Measurements from ENCODE around the gene PIMREG. TPM values are rescaled to one million over a fixed set of nuclear protein-coding genes. Genes with fewer than 3 reads are reported as not detected.

PIMREG gene
- total RNA-seq, 1 donor from 2014 or later: 6.3 TPM

DNA sequence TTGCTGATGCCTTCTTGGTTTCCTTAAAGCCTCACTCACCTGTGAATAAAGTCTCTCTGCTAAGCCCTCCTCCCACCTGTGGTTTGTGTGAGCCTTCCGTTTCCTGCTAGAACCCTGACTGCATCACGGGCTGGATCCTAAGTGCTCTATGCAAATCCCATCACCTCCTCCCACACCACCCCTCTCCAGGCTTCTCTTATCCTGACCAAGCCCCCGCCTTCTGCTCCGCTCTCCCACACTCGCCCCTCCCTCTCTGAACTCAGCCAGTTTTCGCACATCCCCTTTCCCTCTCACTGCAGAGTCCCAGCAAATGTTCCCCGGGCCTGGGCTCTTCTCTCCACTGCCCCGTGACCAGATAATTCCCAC lies 51.8 kb downstream of the PIMREG start:
- Histone ChIP-seq H3K4me1 (ENCODE audit: control insufficient read depth in 3 of 3, insufficient read depth in 3 of 3, low read length in 3 of 3) (peaks cover 23 to 35% (median 26%) of the 10 kb centered on the region in 3 donors), H3K27me3 (ENCODE audit: control insufficient read depth in 3 of 3, insufficient read depth in 3 of 3, low read length in 3 of 3) (peaks cover 0 to 2% (median 0%) of the 10 kb centered on the region in 3 donors)

GRCh38 chr17:6496640-6497441 lies 52.6 kb downstream of the PIMREG start:
- Histone ChIP-seq H3K9me3 (ENCODE audit: control insufficient read depth in 3 of 3, low read length in 3 of 3) (no peaks in the 10 kb centered on the region), H3K9ac (ENCODE audit: low read depth in 1 of 3, low read length in 3 of 3) (peak overlapping the region in 1 of 3 donors; percentile 69), H3K4me3 (ENCODE audit: low read length in 3 of 3) (peak overlapping the region in 2 of 3 donors; percentile 0 to 41), H3K27ac (ENCODE audit: low read depth, low read length) (no peak overlapping the region), H3K4me1 (ENCODE audit: control insufficient read depth in 3 of 3, insufficient read depth in 3 of 3, low read length in 3 of 3) (peaks cover 23 to 35% (median 26%) of the 10 kb centered on the region in 3 donors), H3K27me3 (ENCODE audit: control insufficient read depth in 3 of 3, insufficient read depth in 3 of 3, low read length in 3 of 3) (peaks cover 0 to 3% (median 0%) of the 10 kb centered on the region in 3 donors), H3K36me3 (ENCODE audit: control insufficient read depth in 3 of 3, insufficient read depth in 3 of 3, low read length in 3 of 3) (no peaks in the 10 kb centered on the region)

More for the DNA sequence above, 51.8 kb downstream of the PIMREG start:
- H3K27ac ChIP-seq (ENCODE audit: low read depth, low read length): no peak overlapping the region
- no peaks in the 10 kb centered on the region for H3K9me3 ChIP-seq (ENCODE audit: control insufficient read depth in 3 of 3, low read length in 3 of 3)
- H3K4me3 ChIP-seq (ENCODE audit: low read length in 3 of 3): no peak overlapping the region
- no peaks in the 10 kb centered on the region for H3K36me3 ChIP-seq (ENCODE audit: control insufficient read depth in 3 of 3, insufficient read depth in 3 of 3, low read length in 3 of 3)
- no peak overlapping the region for H3K9ac ChIP-seq (ENCODE audit: low read depth in 1 of 3, low read length in 3 of 3)

DNA sequence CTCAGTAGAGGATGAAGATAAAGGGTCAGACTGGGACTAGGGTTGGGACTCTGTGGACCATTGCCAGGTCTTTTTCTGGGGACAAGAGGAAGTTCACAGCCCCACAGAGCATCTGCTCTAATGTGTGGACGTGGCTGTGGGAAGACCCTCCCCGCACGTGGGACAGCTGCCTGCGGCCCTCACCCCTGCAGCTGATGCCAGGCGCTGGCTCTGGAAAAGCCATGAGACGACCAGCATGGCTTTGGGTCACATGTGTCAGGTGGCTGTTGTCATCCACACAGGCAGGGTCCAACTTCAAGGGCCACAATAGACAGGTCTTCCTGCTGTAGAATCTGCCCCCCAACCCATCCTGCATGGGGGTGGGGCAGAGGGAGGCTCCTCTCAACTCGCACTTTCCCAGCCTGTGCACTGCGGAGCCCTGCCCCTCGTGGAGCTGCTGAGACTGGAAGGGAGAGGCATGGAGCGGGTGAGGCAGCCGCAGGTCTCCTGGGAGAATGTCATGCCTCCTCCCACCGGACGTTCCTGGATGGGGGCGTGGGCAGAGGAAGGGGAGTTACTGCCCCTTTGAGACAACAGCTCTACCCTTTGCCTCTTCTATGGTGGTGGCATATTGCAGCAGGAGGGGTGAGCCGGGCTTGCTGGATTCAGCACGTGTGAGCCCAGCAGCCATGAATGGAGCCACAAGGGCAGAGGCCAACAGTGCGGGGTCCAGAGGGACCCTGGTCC lies 53.4 kb downstream of the PIMREG start:
- H3K27ac ChIP-seq (ENCODE audit: low read depth, low read length): no peak overlapping the region
- peaks cover 0 to 5% (median 0%) of the 10 kb centered on the region in 3 donors for H3K27me3 ChIP-seq (ENCODE audit: control insufficient read depth in 3 of 3, insufficient read depth in 3 of 3, low read length in 3 of 3)
- peak overlapping the region in 1 of 3 donors; percentile 69 for H3K9ac ChIP-seq (ENCODE audit: low read depth in 1 of 3, low read length in 3 of 3)
- no peaks in the 10 kb centered on the region for H3K9me3 ChIP-seq (ENCODE audit: control insufficient read depth in 3 of 3, low read length in 3 of 3)
- H3K36me3 ChIP-seq (ENCODE audit: control insufficient read depth in 3 of 3, insufficient read depth in 3 of 3, low read length in 3 of 3): no peaks in the 10 kb centered on the region
- peaks cover 23 to 35% (median 26%) of the 10 kb centered on the region in 3 donors for H3K4me1 ChIP-seq (ENCODE audit: control insufficient read depth in 3 of 3, insufficient read depth in 3 of 3, low read length in 3 of 3)
- H3K4me3 ChIP-seq (ENCODE audit: low read length in 3 of 3): no peak overlapping the region

DNA sequence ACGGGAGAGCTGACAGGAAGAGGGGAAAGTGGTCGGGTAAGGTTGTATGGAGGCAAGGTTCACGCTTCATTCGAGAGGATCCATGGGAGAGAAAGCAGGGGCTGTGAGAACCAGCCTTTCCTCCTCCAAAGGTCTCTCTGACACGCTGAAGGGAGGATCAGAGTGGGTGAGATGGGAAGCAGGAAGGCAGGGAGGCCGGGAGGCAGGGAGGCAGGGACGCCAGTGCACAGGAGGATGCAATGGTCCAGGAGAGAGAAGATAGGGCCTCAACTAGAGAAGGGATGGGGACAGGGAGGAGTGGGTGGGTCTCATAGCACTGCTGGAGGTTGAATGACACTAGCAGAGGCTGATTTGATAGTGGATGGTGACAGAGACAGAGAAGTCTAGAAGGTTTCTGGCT lies 54.1 kb downstream of the PIMREG start:
- no peak overlapping the region for H3K9ac ChIP-seq (ENCODE audit: low read depth in 1 of 3, low read length in 3 of 3)
- H3K9me3 ChIP-seq (ENCODE audit: control insufficient read depth in 3 of 3, low read length in 3 of 3): no peaks in the 10 kb centered on the region
- H3K36me3 ChIP-seq (ENCODE audit: control insufficient read depth in 3 of 3, insufficient read depth in 3 of 3, low read length in 3 of 3): no peaks in the 10 kb centered on the region
- no peak overlapping the region for H3K27ac ChIP-seq (ENCODE audit: low read depth, low read length)
- H3K4me1 ChIP-seq (ENCODE audit: control insufficient read depth in 3 of 3, insufficient read depth in 3 of 3, low read length in 3 of 3): peaks cover 23 to 35% (median 26%) of the 10 kb centered on the region in 3 donors
- peaks cover 0 to 5% (median 0%) of the 10 kb centered on the region in 3 donors for H3K27me3 ChIP-seq (ENCODE audit: control insufficient read depth in 3 of 3, insufficient read depth in 3 of 3, low read length in 3 of 3)
- no peak overlapping the region for H3K4me3 ChIP-seq (ENCODE audit: low read length in 3 of 3)

DNA sequence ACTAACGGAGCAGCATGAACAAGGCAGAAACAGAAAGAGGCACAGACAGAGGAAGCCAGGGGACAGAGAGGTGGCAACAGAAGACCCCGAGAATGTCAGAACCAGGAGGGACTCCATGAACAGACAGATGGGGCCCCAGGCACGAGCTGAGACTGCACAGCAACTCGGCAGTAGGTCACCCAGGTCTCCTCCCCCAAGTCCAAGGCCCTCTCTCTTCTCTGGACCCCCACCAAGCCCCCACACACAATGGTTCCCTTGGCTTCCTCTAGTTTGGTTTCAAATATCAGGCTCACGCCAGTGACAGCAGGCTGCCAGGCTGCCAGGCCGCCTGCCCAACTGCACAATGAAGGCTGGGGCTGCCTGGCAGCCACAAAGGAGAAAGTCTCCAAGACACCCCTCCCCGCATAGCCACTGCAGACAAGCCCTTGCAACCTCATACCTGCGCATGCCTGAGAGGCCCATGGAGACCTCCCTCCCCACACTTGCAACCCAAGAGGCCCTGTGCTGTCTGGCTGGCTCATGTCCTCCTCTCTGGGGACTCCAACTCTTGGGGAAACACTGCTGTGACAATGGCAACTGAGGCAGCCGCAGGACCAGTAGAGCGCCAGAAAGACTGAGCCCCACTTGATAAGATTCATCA lies 54.8 kb downstream of the PIMREG start:
- Histone ChIP-seq H3K4me3 (ENCODE audit: low read length in 3 of 3) (no peak overlapping the region), H3K27me3 (ENCODE audit: control insufficient read depth in 3 of 3, insufficient read depth in 3 of 3, low read length in 3 of 3) (peaks cover 0 to 5% (median 0%) of the 10 kb centered on the region in 3 donors), H3K9ac (ENCODE audit: low read depth in 1 of 3, low read length in 3 of 3) (no peak overlapping the region), H3K9me3 (ENCODE audit: control insufficient read depth in 3 of 3, low read length in 3 of 3) (no peaks in the 10 kb centered on the region), H3K4me1 (ENCODE audit: control insufficient read depth in 3 of 3, insufficient read depth in 3 of 3, low read length in 3 of 3) (peaks cover 23 to 35% (median 26%) of the 10 kb centered on the region in 3 donors), H3K27ac (ENCODE audit: low read depth, low read length) (no peak overlapping the region), H3K36me3 (ENCODE audit: control insufficient read depth in 3 of 3, insufficient read depth in 3 of 3, low read length in 3 of 3) (no peaks in the 10 kb centered on the region)

Other genes with a start within 250 kb of the PIMREG start
- gene AIPL1, start 9.3 kb upstream of the PIMREG start, total RNA-seq: not detected
- gene PITPNM3, start 112.1 kb downstream of the PIMREG start, total RNA-seq: 1.0 TPM
- 11.5 TPM for gene KIAA0753, start 196.3 kb downstream of the PIMREG start, total RNA-seq
- gene TXNDC17, start 196.6 kb downstream of the PIMREG start, total RNA-seq: 8.4 TPM
- gene MED31, start 207.2 kb downstream of the PIMREG start, total RNA-seq: 3.1 TPM
- not detected for gene C17orf100, start 207.3 kb downstream of the PIMREG start, total RNA-seq